ENCODE results near the gene CYTH3. TPM values are rescaled to one million over a fixed set of nuclear protein-coding genes. Genes with fewer than 3 reads are reported as not detected.

The CYTH3 gene
- polyA plus RNA-seq, 2 donors: 5.7 to 7.2 TPM

- H3K4me1 ChIP-seq (ENCODE audit: control insufficient read depth in 2 of 2, insufficient read depth in 2 of 2, low read length in 1 of 2): peaks cover 0 to 2% of the 10 kb centered on the region in 2 donors
These were observed 11.9 kb downstream of the CYTH3 start for GRCh38 chr7:6260291-6261187.

DNA sequence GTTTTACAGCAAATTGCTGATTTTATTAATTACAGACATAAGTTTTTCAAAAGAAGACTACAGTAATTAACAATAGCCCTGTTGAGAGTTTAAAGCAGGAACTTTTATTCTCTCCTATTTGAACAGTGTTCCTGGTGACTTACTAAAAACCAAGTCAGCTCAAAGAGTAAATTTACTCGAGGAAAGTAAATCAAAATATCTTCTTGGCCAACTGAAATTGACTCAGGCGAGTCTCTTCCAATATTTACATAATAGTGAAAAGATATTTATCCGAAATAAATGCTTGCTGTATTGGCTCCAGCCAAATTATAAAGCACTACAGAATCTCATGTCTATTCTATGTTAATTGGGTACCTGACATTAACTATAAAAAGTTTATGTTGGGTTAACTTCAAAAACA is 13.2 kb downstream of the CYTH3 start:
- H3K4me1 ChIP-seq (ENCODE audit: control insufficient read depth in 2 of 2, insufficient read depth in 2 of 2, low read length in 1 of 2): peaks cover 0 to 2% of the 10 kb centered on the region in 2 donors
- no peaks in the 10 kb centered on the region for H3K27me3 ChIP-seq (ENCODE audit: control insufficient read depth in 1 of 2, insufficient read depth in 2 of 2, low read length in 2 of 2)
- H3K4me3 ChIP-seq (ENCODE audit: low read depth in 1 of 2, low read length in 2 of 2): no peak overlapping the region
- 44 to 45% methylated on average over 3 of the region's 3 CpGs for WGBS, 2 donors
- H3K27ac ChIP-seq (ENCODE audit: low read depth in 2 of 2, low read length in 1 of 2): no peak overlapping the region
- no peaks in the 10 kb centered on the region for H3K36me3 ChIP-seq (ENCODE audit: control insufficient read depth in 2 of 2, insufficient read depth in 2 of 2, low read length in 1 of 2)
- H3K9me3 ChIP-seq (ENCODE audit: control insufficient read depth in 2 of 2, insufficient read depth in 1 of 2, low read depth in 1 of 2, low read length in 1 of 2): no peaks in the 10 kb centered on the region

More at GRCh38 chr7:6260291-6261187, 11.9 kb downstream of the CYTH3 start:
- WGBS, 2 donors: 79 to 82% methylated on average over 6 of the region's 6 CpGs
- H3K27ac ChIP-seq (ENCODE audit: low read depth in 2 of 2, low read length in 1 of 2): peak overlapping the region; percentile 24 to 53
- H3K27me3 ChIP-seq (ENCODE audit: control insufficient read depth in 1 of 2, insufficient read depth in 2 of 2, low read length in 2 of 2): no peaks in the 10 kb centered on the region
- H3K36me3 ChIP-seq (ENCODE audit: control insufficient read depth in 2 of 2, insufficient read depth in 2 of 2, low read length in 1 of 2): no peaks in the 10 kb centered on the region
- H3K4me3 ChIP-seq (ENCODE audit: low read depth in 1 of 2, low read length in 2 of 2): no peak overlapping the region
- H3K9me3 ChIP-seq (ENCODE audit: control insufficient read depth in 2 of 2, insufficient read depth in 1 of 2, low read depth in 1 of 2, low read length in 1 of 2): no peaks in the 10 kb centered on the region

GRCh38 chr7:6258440-6259182 is 13.8 kb downstream of the CYTH3 start:
- H3K4me3 ChIP-seq (ENCODE audit: low read depth in 1 of 2, low read length in 2 of 2): no peak overlapping the region
- no peaks in the 10 kb centered on the region for H3K36me3 ChIP-seq (ENCODE audit: control insufficient read depth in 2 of 2, insufficient read depth in 2 of 2, low read length in 1 of 2)
- peak overlapping the region; percentile 16 to 26 for H3K27ac ChIP-seq (ENCODE audit: low read depth in 2 of 2, low read length in 1 of 2)
- H3K4me1 ChIP-seq (ENCODE audit: control insufficient read depth in 2 of 2, insufficient read depth in 2 of 2, low read length in 1 of 2): peaks cover 0 to 2% of the 10 kb centered on the region in 2 donors
- H3K27me3 ChIP-seq (ENCODE audit: control insufficient read depth in 1 of 2, insufficient read depth in 2 of 2, low read length in 2 of 2): no peaks in the 10 kb centered on the region
- H3K9me3 ChIP-seq (ENCODE audit: control insufficient read depth in 2 of 2, insufficient read depth in 1 of 2, low read depth in 1 of 2, low read length in 1 of 2): no peaks in the 10 kb centered on the region
- WGBS, 2 donors: 54 to 57% methylated on average over 5 of the region's 5 CpGs

DNA sequence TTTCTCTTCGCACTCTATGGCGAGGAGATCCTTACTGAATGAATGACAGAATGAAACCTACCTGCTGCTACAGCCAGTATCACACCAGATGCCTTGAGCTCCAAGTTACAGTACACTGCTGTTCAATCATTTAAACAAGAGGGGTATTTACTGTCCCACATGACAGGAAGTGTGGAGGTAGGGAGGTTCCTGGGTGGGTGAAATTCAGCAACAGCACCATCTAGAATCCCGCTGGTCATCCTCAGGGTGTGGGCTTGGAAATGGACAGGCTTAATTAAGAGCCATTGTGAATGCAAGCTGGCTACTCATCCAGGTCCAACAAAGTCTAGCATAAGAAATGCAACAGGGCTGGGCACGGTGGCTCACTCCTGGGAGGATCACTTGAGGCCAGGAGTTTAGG is 14.7 kb downstream of the CYTH3 start:
- Histone ChIP-seq H3K27me3 (ENCODE audit: control insufficient read depth in 1 of 2, insufficient read depth in 2 of 2, low read length in 2 of 2) (no peaks in the 10 kb centered on the region), H3K9me3 (ENCODE audit: control insufficient read depth in 2 of 2, insufficient read depth in 1 of 2, low read depth in 1 of 2, low read length in 1 of 2) (no peaks in the 10 kb centered on the region), H3K27ac (ENCODE audit: low read depth in 2 of 2, low read length in 1 of 2) (peak overlapping the region; percentile 4 to 34), H3K4me1 (ENCODE audit: control insufficient read depth in 2 of 2, insufficient read depth in 2 of 2, low read length in 1 of 2) (peaks cover 0 to 2% of the 10 kb centered on the region in 2 donors), H3K4me3 (ENCODE audit: low read depth in 1 of 2, low read length in 2 of 2) (no peak overlapping the region), H3K36me3 (ENCODE audit: control insufficient read depth in 2 of 2, insufficient read depth in 2 of 2, low read length in 1 of 2) (no peaks in the 10 kb centered on the region)
- WGBS, 2 donors: 91 to 92% methylated on average over 4 of the region's 4 CpGs

DNA sequence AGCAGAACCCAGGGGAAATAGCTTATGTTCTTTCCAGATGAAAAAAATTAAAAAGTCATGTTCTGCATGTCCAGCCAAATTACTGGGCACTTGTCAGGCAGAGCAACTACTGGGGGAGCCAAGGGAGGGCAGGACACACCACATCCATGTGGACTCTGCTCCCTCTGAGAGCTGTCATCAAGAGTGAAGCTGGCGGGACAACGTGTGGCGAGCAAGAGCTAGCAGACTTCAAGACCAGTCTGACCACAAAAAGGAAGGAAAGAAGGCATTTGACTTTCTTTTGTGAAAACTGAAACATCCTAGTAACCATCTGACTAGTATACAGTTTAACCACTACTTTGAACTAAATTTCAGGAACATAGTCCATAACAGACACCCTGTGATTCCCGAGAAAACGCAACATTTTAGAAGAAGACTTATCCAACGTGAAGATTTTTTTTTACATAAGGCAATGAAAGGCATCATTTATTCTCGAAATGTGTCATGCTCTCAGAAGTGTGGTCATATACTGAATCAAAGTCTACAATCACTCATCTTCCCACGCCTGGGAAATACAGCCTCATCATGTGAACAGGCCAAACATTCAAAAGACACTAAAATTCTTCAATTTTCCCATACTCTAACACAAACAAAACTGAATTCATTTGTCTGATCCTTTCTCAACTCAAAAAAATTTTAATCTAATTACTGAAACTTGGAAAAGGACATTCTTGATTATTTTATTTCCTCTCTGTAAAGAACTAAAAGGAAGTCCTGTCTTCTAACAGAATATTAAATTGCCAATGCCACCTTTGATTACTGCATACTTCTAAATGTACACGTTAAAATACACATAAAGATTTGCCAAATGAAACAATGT is 15.5 kb downstream of the CYTH3 start:
- WGBS, 2 donors: 49 to 57% methylated on average over 9 of the region's 9 CpGs
- H3K4me1 ChIP-seq (ENCODE audit: control insufficient read depth in 2 of 2, insufficient read depth in 2 of 2, low read length in 1 of 2): peaks cover 0 to 2% of the 10 kb centered on the region in 2 donors
- peak overlapping the region; percentile 30 to 53 for H3K27ac ChIP-seq (ENCODE audit: low read depth in 2 of 2, low read length in 1 of 2)
- H3K9me3 ChIP-seq (ENCODE audit: control insufficient read depth in 2 of 2, insufficient read depth in 1 of 2, low read depth in 1 of 2, low read length in 1 of 2): no peaks in the 10 kb centered on the region
- H3K36me3 ChIP-seq (ENCODE audit: control insufficient read depth in 2 of 2, insufficient read depth in 2 of 2, low read length in 1 of 2): no peaks in the 10 kb centered on the region
- H3K27me3 ChIP-seq (ENCODE audit: control insufficient read depth in 1 of 2, insufficient read depth in 2 of 2, low read length in 2 of 2): no peaks in the 10 kb centered on the region
- no peak overlapping the region for H3K4me3 ChIP-seq (ENCODE audit: low read depth in 1 of 2, low read length in 2 of 2)

DNA sequence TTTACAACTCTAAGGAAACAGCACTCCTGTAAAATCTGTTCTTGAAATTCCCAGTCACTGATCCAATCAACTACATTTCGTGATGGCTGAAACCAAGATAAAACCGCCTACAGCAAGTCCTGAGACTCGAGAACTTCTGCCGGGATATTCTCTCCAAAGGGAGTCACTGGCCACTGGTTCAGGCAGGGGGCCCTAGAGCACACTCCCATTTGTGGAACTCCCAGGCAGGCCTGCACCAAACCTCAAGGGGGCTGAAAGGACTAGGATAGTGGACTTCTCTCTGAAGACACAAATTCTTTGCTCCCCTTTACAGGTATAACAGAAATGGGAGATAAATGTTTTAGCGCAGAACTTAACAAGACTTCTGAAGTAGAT is 16.3 kb downstream of the CYTH3 start:
- Histone ChIP-seq H3K9me3 (ENCODE audit: control insufficient read depth in 2 of 2, insufficient read depth in 1 of 2, low read depth in 1 of 2, low read length in 1 of 2) (no peaks in the 10 kb centered on the region), H3K27ac (ENCODE audit: low read depth in 2 of 2, low read length in 1 of 2) (no peak overlapping the region), H3K4me3 (ENCODE audit: low read depth in 1 of 2, low read length in 2 of 2) (no peak overlapping the region), H3K36me3 (ENCODE audit: control insufficient read depth in 2 of 2, insufficient read depth in 2 of 2, low read length in 1 of 2) (no peaks in the 10 kb centered on the region), H3K4me1 (ENCODE audit: control insufficient read depth in 2 of 2, insufficient read depth in 2 of 2, low read length in 1 of 2) (peaks cover 0 to 2% of the 10 kb centered on the region in 2 donors), H3K27me3 (ENCODE audit: control insufficient read depth in 1 of 2, insufficient read depth in 2 of 2, low read length in 2 of 2) (no peaks in the 10 kb centered on the region)
- WGBS, 2 donors: 71 to 78% methylated on average over 5 of the region's 5 CpGs

- Histone ChIP-seq H3K4me3 (ENCODE audit: low read depth in 1 of 2, low read length in 2 of 2) (no peak overlapping the region), H3K27ac (ENCODE audit: low read depth in 2 of 2, low read length in 1 of 2) (no peak overlapping the region), H3K36me3 (ENCODE audit: control insufficient read depth in 2 of 2, insufficient read depth in 2 of 2, low read length in 1 of 2) (no peaks in the 10 kb centered on the region), H3K9me3 (ENCODE audit: control insufficient read depth in 2 of 2, insufficient read depth in 1 of 2, low read depth in 1 of 2, low read length in 1 of 2) (no peaks in the 10 kb centered on the region), H3K27me3 (ENCODE audit: control insufficient read depth in 1 of 2, insufficient read depth in 2 of 2, low read length in 2 of 2) (no peaks in the 10 kb centered on the region), H3K4me1 (ENCODE audit: control insufficient read depth in 2 of 2, insufficient read depth in 2 of 2, low read length in 1 of 2) (peaks cover 0 to 2% of the 10 kb centered on the region in 2 donors)
- 52 to 53% methylated on average over 4 of the region's 4 CpGs for WGBS, 2 donors
These were observed 17.6 kb downstream of the CYTH3 start for GRCh38 chr7:6254866-6255265.

GRCh38 chr7:6252748-6253147 is 19.7 kb downstream of the CYTH3 start:
- H3K36me3 ChIP-seq (ENCODE audit: control insufficient read depth in 2 of 2, insufficient read depth in 2 of 2, low read length in 1 of 2): no peaks in the 10 kb centered on the region
- no peaks in the 10 kb centered on the region for H3K27me3 ChIP-seq (ENCODE audit: control insufficient read depth in 1 of 2, insufficient read depth in 2 of 2, low read length in 2 of 2)
- WGBS, 2 donors: 64 to 68% methylated on average over 2 of the region's 2 CpGs
- H3K4me3 ChIP-seq (ENCODE audit: low read depth in 1 of 2, low read length in 2 of 2): no peak overlapping the region
- H3K4me1 ChIP-seq (ENCODE audit: control insufficient read depth in 2 of 2, insufficient read depth in 2 of 2, low read length in 1 of 2): peaks cover 2 to 3% of the 10 kb centered on the region in 2 donors
- no peak overlapping the region for H3K27ac ChIP-seq (ENCODE audit: low read depth in 2 of 2, low read length in 1 of 2)
- no peaks in the 10 kb centered on the region for H3K9me3 ChIP-seq (ENCODE audit: control insufficient read depth in 2 of 2, insufficient read depth in 1 of 2, low read depth in 1 of 2, low read length in 1 of 2)

DNA sequence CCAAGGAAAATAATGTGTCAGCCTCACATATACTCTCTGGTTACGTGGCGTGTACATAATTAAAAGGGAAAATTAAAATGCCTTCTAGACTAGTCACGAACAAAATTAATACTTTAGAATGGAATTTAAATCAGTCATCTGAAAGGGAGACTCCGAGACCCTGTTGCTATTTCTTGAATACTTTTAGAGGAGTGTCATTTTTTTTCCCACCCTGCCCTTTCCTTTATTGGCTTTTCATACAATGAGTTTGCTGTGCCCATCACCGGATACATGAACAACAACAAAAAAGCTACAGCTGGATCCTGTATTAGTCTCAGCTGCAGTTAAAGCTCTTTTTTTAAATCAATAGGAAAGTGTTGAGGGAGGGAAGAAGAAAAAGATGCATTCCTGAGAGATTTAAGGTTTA is 20.1 kb downstream of the CYTH3 start:
- Histone ChIP-seq H3K27ac (ENCODE audit: low read depth in 2 of 2, low read length in 1 of 2) (no peak overlapping the region), H3K4me1 (ENCODE audit: control insufficient read depth in 2 of 2, insufficient read depth in 2 of 2, low read length in 1 of 2) (peaks cover 0 to 3% of the 10 kb centered on the region in 2 donors)
- 61 to 74% methylated on average over 5 of the region's 5 CpGs for WGBS, 2 donors

More for the DNA sequence above, 20.1 kb downstream of the CYTH3 start:
- Histone ChIP-seq H3K36me3 (ENCODE audit: control insufficient read depth in 2 of 2, insufficient read depth in 2 of 2, low read length in 1 of 2) (no peaks in the 10 kb centered on the region), H3K4me3 (ENCODE audit: low read depth in 1 of 2, low read length in 2 of 2) (no peak overlapping the region), H3K9me3 (ENCODE audit: control insufficient read depth in 2 of 2, insufficient read depth in 1 of 2, low read depth in 1 of 2, low read length in 1 of 2) (no peaks in the 10 kb centered on the region), H3K27me3 (ENCODE audit: control insufficient read depth in 1 of 2, insufficient read depth in 2 of 2, low read length in 2 of 2) (no peaks in the 10 kb centered on the region)
